ENCODE results near the gene NKX1-1. TPM values are rescaled to one million over a fixed set of nuclear protein-coding genes. Genes with fewer than 3 reads are reported as not detected.
A peak's percentile ranks its signal among the peaks of the same experiment; 100 is the strongest.

NKX1-1 gene
- total RNA-seq, 1 donor from 2014 or later: not detected

GRCh38 chr4:1358421-1359143 is 47.7 kb downstream of the NKX1-1 start:
- TF ChIP-seq CTCF (conservative IDR thresholded peaks at IDR 0.05): no peak

DNA sequence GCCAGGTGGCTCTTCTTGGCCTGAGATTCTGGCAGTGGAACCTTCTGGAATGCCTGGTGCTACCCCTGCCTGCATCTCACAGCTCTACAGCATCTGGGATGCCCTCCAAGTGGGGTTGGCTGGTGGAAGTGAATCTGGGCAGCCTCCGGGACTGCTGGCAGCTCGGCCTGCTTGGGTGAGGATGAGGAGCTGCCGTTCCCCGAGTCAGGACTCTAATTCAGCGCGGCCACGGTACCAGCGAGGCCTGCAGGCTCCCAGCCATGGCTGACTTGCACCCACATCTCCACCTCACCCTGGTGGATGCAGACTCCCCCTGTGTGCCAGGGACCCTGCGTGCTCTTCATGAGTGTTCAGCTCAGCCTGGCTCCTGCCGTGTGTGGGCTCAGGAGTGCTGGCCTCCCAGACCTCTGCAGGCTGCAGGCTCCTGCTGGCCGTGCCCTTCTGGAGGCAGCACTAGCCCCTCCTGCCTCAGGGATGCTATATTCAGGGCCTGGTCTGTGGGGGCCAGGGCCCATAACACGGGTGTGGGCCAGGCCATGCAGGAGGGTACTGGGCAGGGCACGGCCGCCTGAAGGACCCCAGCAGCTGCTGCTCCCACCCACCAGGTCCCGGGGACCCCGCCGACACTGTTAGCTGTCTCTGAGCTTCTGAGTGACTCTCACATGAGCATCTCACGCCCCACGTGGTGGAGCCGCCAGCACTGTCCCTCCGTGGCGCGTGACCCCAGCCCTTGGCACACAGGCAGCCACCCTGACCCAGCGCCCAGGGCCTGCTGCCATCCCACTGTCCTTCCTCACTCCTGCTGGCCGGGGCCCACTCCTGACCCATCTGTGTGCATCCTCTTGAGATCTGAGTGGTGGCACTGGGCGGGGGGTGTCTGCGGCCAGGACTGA is 48.6 kb downstream of the NKX1-1 start:
- DNase-seq (ENCODE audit: extremely low spot score, unreplicated experiment): no peak
- H3K9me3 Mint-ChIP-seq: no peaks in the 10 kb centered on the region
- no peaks in the 10 kb centered on the region for H3K27me3 Mint-ChIP-seq
- H3K4me1 Mint-ChIP-seq (ENCODE audit: unreplicated experiment): peaks cover 4% of the 10 kb centered on the region
- no peak for TF ChIP-seq CTCF (conservative IDR thresholded peaks at IDR 0.05)
- no peaks in the 10 kb centered on the region for H3K36me3 Mint-ChIP-seq
- no peak overlapping the region for H3K27ac Mint-ChIP-seq
- no peak overlapping the region for H3K4me3 Mint-ChIP-seq

More at GRCh38 chr4:1358421-1359143, 47.7 kb downstream of the NKX1-1 start:
- no peak overlapping the region for H3K27ac Mint-ChIP-seq
- no peaks in the 10 kb centered on the region for H3K27me3 Mint-ChIP-seq
- H3K4me3 Mint-ChIP-seq: no peak overlapping the region
- H3K4me1 Mint-ChIP-seq (ENCODE audit: unreplicated experiment): peaks cover 4% of the 10 kb centered on the region
- no peak for DNase-seq (ENCODE audit: extremely low spot score, unreplicated experiment)
- H3K9me3 Mint-ChIP-seq: no peaks in the 10 kb centered on the region
- no peaks in the 10 kb centered on the region for H3K36me3 Mint-ChIP-seq

- no peaks in the 10 kb centered on the region for H3K9me3 Mint-ChIP-seq
- no peaks in the 10 kb centered on the region for H3K27me3 Mint-ChIP-seq
- peak overlapping the region; percentile 46 for H3K27ac Mint-ChIP-seq
- no peaks in the 10 kb centered on the region for H3K36me3 Mint-ChIP-seq
- TF ChIP-seq CTCF (conservative IDR thresholded peaks at IDR 0.05): peak; percentile 91
- no peak for DNase-seq (ENCODE audit: extremely low spot score, unreplicated experiment)
- H3K4me1 Mint-ChIP-seq (ENCODE audit: unreplicated experiment): peaks cover 8% of the 10 kb centered on the region
- no peak overlapping the region for H3K4me3 Mint-ChIP-seq
Measured at GRCh38 chr4:1356181-1356998, 49.9 kb downstream of the NKX1-1 start.

DNA sequence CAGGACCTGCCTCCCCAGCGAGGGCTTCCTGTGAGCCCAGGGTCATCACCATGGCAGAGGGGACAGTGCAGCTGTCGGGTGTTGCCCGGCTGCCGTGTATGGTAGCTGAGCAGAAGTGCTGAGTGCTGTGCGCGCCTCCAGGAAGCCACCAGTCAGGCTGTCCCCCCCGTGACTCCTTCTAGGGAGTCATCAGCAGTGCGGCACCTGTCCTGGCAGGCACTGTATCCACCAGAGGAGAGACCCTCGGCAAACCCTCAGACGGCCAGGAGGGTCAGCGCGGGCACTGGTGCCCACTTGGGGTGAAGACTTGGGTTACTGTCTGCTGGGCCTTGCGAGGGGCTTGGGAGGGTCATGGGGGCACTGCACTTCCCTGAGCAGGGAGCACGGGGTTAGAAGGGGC is 50.9 kb downstream of the NKX1-1 start:
- TF ChIP-seq CTCF (conservative IDR thresholded peaks at IDR 0.05): no peak
- Mint-ChIP-seq H3K4me3 (no peak overlapping the region), H3K27ac (peak overlapping the region; percentile 41), H3K27me3 (no peaks in the 10 kb centered on the region), H3K36me3 (no peaks in the 10 kb centered on the region), H3K9me3 (no peaks in the 10 kb centered on the region), H3K4me1 (ENCODE audit: unreplicated experiment) (peaks cover 8% of the 10 kb centered on the region)
- no peak for DNase-seq (ENCODE audit: extremely low spot score, unreplicated experiment)

DNA sequence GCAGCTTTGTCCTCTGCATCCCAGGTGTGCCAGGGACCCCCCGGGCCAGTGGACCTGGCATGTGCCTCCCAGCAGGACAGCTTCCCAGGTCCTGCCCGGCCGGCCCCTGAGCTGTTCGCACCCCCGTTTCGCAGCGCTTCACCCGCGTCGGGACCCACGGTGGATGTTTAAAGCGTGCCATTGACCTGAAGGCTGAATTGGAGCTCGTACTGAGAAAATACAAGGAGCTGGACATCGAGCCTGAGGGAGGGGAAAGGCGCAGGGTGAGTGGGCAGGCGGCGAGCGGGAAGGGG is 51.3 kb downstream of the NKX1-1 start:
- H3K4me3 Mint-ChIP-seq: no peak overlapping the region
- H3K27ac Mint-ChIP-seq: no peak overlapping the region
- no peaks in the 10 kb centered on the region for H3K27me3 Mint-ChIP-seq
- H3K4me1 Mint-ChIP-seq (ENCODE audit: unreplicated experiment): peaks cover 8% of the 10 kb centered on the region
- TF ChIP-seq CTCF (conservative IDR thresholded peaks at IDR 0.05): no peak
- H3K36me3 Mint-ChIP-seq: no peaks in the 10 kb centered on the region
- no peaks in the 10 kb centered on the region for H3K9me3 Mint-ChIP-seq
- DNase-seq (ENCODE audit: extremely low spot score, unreplicated experiment): no peak
